AG10803 (cell line): ENCODE measurements around the gene PCDH9.

Source experiments
- DNase-seq: peaks from one replicate; pipeline ENCODE4 v3.0.0; 2010; ENCODE audit warnings: low read depth
- H3K4me3 ChIP-seq: 2 replicates; pipeline ENCODE4 v1.5.1; 2011; ENCODE audit warnings: mild to moderate bottlenecking, low read length, control low read depth
- CTCF ChIP-seq: conservative IDR thresholded peaks from 2 replicates; pipeline ENCODE4 v1.5.1; 2011; ENCODE audit warnings: mild to moderate bottlenecking, low read length, control low read depth, inconsistent platforms

Gene PCDH9

GRCh38 chr13:66489586-66489985, 740.5 kb downstream of the PCDH9 start:
- no peak for DNase-seq
- no peak for TF ChIP-seq CTCF
- H3K4me3 ChIP-seq: no peak overlapping the region

GRCh38 chr13:66489172-66489571, 741.0 kb downstream of the PCDH9 start:
- TF ChIP-seq CTCF: no peak
- no peak for DNase-seq
- H3K4me3 ChIP-seq: no peak overlapping the region

GRCh38 chr13:66483712-66484111, 746.4 kb downstream of the PCDH9 start:
- no peak for TF ChIP-seq CTCF
- no peak overlapping the region for H3K4me3 ChIP-seq
- DNase-seq: no peak

- TF ChIP-seq CTCF: no peak
- DNase-seq: no peak
- no peak overlapping the region for H3K4me3 ChIP-seq
These were observed 747.3 kb downstream of the PCDH9 start for GRCh38 chr13:66482836-66483235.

- TF ChIP-seq CTCF: no peak
- H3K4me3 ChIP-seq: no peak overlapping the region
- peak; percentile 4 for DNase-seq
These were observed 752.3 kb downstream of the PCDH9 start for GRCh38 chr13:66477816-66478215.

GRCh38 chr13:66475061-66475460, 755.1 kb downstream of the PCDH9 start:
- DNase-seq: no peak
- no peak for TF ChIP-seq CTCF
- no peak overlapping the region for H3K4me3 ChIP-seq

- TF ChIP-seq CTCF: no peak
- H3K4me3 ChIP-seq: no peak overlapping the region
- DNase-seq: no peak
These were observed 760.4 kb downstream of the PCDH9 start for GRCh38 chr13:66469745-66470144.
